SU-DHL-6 (cell line): ENCODE data around the gene L2HGDH.

Experiments
- H2AFZ ChIP-seq: fragments of 200-600 bp; sonication (generic); 2 replicates; pipeline ENCODE4 v1.6.1; 2014; ENCODE audit warnings: low read depth, mild to moderate bottlenecking, moderate library complexity, mixed read lengths, antibody characterized with exemption, low read length; ENCODE audit not compliant: severe bottlenecking
- H3F3A ChIP-seq: fragments of 200-600 bp; shearing (Covaris generic); 2 replicates; pipeline ENCODE4 v1.6.0; 2016; ENCODE audit warnings: antibody characterized with exemption, mild to moderate bottlenecking; ENCODE audit not compliant: insufficient read depth
- H3K27ac ChIP-seq: fragments of 200-600 bp; sonication (generic); 2 replicates; pipeline ENCODE4 v1.5.1; 2016; ENCODE audit warnings: low read depth, mild to moderate bottlenecking, low read length, moderate library complexity, mixed read lengths
- H3K27me3 ChIP-seq: fragments of 200-600 bp; sonication (generic), shearing (Covaris generic); 2 replicates; pipeline ENCODE4 v1.6.0; 2014; ENCODE audit warnings: mild to moderate bottlenecking, low read length
- H3K36me3 ChIP-seq: fragments of 200-600 bp; sonication (generic); 2 replicates; pipeline ENCODE4 v1.6.1; 2014; ENCODE audit warnings: mild to moderate bottlenecking, low read length, mixed read lengths
- H3K4me2 ChIP-seq: fragments of 300-600, 200-600 bp; shearing (Covaris generic), sonication (generic); 2 replicates; pipeline ENCODE4 v1.6.0; 2014; ENCODE audit warnings: low read length, low read depth, mild to moderate bottlenecking; ENCODE audit not compliant: poor library complexity, severe bottlenecking
- H3K4me3 ChIP-seq: fragments of 200-600 bp; sonication (generic); 2 replicates; pipeline ENCODE4 v1.5.1; 2014; ENCODE audit warnings: antibody characterized with exemption, low read length, mild to moderate bottlenecking, mixed read lengths; ENCODE audit not compliant: insufficient read depth, poor library complexity, severe bottlenecking
- H3K79me2 ChIP-seq: fragments of 200-600 bp; sonication (generic); 2 replicates; pipeline ENCODE4 v1.6.1; 2014; ENCODE audit warnings: mild to moderate bottlenecking, low read length, moderate library complexity; ENCODE audit not compliant: insufficient read depth
- H3K9ac ChIP-seq: fragments of 200-600 bp; sonication (generic); 2 replicates; pipeline ENCODE4 v1.7.0; 2014; ENCODE audit warnings: mild to moderate bottlenecking, low read length
- H3K9me2 ChIP-seq: fragments of 200-600 bp; sonication (generic); replicated peaks from 2 replicates; pipeline ENCODE4 v1.6.1; 2014; ENCODE audit warnings: low read length; ENCODE audit not compliant: insufficient read depth
- H3K9me3 ChIP-seq: fragments of 200-600 bp; sonication (generic); 2 replicates; pipeline ENCODE4 v1.6.1; 2014; ENCODE audit warnings: low read length, mixed read lengths; ENCODE audit not compliant: insufficient read depth
- H4K20me1 ChIP-seq: fragments of 200-600 bp; sonication (generic); 2 replicates; pipeline ENCODE4 v1.6.1; 2014; ENCODE audit warnings: low read depth, mild to moderate bottlenecking, antibody characterized with exemption, low read length, moderate library complexity, mixed read lengths
- EZH2phosphoT487 ChIP-seq: fragments of 200-600 bp; sonication (generic), shearing (Covaris generic); conservative IDR thresholded peaks from 2 replicates; pipeline ENCODE4 v1.6.1; 2018; ENCODE audit warnings: mild to moderate bottlenecking, antibody characterized with exemption, low read length, moderate library complexity, mixed read lengths
- TF ChIP-seq, protein P1 (sequence below): fragments of 200-600 bp; sonication (generic); IDR thresholded peaks from one replicate; pipeline ENCODE4 v1.5.1; 2017; ENCODE audit warnings: antibody characterized with exemption, mild to moderate bottlenecking, low read length, moderate library complexity; ENCODE audit not compliant: insufficient read depth, poor library complexity, severe bottlenecking

L2HGDH gene

DNA sequence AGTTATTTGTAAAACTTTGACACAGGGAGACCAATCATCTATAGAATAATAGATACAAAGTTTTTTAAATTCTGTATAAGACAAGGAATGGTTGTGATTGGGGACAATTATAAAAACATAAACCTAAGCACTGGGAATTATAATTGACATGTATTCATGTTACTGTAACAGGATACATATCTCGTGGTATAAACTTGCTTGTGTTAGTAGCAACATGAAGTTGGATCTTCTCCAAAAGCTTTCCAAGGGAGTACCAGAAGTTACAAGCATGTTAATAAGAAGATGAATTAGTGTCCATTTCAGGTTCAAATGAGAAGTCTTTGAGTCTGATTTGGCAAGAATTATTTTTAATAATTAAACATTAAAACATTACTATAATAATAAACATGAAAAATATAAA is 42.5 kb upstream of the L2HGDH start:
- no peak for TF ChIP-seq EZH2phosphoT487
- TF ChIP-seq, protein P1, sequence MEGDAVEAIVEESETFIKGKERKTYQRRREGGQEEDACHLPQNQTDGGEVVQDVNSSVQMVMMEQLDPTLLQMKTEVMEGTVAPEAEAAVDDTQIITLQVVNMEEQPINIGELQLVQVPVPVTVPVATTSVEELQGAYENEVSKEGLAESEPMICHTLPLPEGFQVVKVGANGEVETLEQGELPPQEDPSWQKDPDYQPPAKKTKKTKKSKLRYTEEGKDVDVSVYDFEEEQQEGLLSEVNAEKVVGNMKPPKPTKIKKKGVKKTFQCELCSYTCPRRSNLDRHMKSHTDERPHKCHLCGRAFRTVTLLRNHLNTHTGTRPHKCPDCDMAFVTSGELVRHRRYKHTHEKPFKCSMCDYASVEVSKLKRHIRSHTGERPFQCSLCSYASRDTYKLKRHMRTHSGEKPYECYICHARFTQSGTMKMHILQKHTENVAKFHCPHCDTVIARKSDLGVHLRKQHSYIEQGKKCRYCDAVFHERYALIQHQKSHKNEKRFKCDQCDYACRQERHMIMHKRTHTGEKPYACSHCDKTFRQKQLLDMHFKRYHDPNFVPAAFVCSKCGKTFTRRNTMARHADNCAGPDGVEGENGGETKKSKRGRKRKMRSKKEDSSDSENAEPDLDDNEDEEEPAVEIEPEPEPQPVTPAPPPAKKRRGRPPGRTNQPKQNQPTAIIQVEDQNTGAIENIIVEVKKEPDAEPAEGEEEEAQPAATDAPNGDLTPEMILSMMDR, result no peak
- H3F3A ChIP-seq, result no peaks in the 10 kb centered on the region
- no peak overlapping the region for H3K9ac ChIP-seq
- H3K79me2 ChIP-seq, result no peaks in the 10 kb centered on the region
- H2AFZ ChIP-seq, result no peak overlapping the region
- no peak overlapping the region for H3K4me2 ChIP-seq
- no peak overlapping the region for H3K27ac ChIP-seq
- H3K4me3 ChIP-seq, result no peak overlapping the region
- H3K9me2 ChIP-seq, result no peaks in the 10 kb centered on the region
- H4K20me1 ChIP-seq, result no peaks in the 10 kb centered on the region
- no peaks in the 10 kb centered on the region for H3K9me3 ChIP-seq
- H3K36me3 ChIP-seq, result no peaks in the 10 kb centered on the region
- no peaks in the 10 kb centered on the region for H3K27me3 ChIP-seq

GRCh38 chr14:50353126-50353525 is 41.1 kb upstream of the L2HGDH start:
- H4K20me1 ChIP-seq, result no peaks in the 10 kb centered on the region
- no peaks in the 10 kb centered on the region for H3K79me2 ChIP-seq
- no peak for TF ChIP-seq EZH2phosphoT487
- TF ChIP-seq, protein P1, result no peak
- no peaks in the 10 kb centered on the region for H3K9me3 ChIP-seq
- no peaks in the 10 kb centered on the region for H3K36me3 ChIP-seq
- H3F3A ChIP-seq, result no peaks in the 10 kb centered on the region
- no peak overlapping the region for H3K9ac ChIP-seq
- H3K4me2 ChIP-seq, result no peak overlapping the region
- H3K27ac ChIP-seq, result no peak overlapping the region
- no peak overlapping the region for H3K4me3 ChIP-seq
- no peak overlapping the region for H2AFZ ChIP-seq
- no peaks in the 10 kb centered on the region for H3K27me3 ChIP-seq
- H3K9me2 ChIP-seq, result no peaks in the 10 kb centered on the region

GRCh38 chr14:50352584-50352983 is 40.6 kb upstream of the L2HGDH start:
- H3K36me3 ChIP-seq, result no peaks in the 10 kb centered on the region
- no peak overlapping the region for H3K4me3 ChIP-seq
- no peaks in the 10 kb centered on the region for H4K20me1 ChIP-seq
- H3K27ac ChIP-seq, result no peak overlapping the region
- no peaks in the 10 kb centered on the region for H3F3A ChIP-seq
- H3K4me2 ChIP-seq, result no peak overlapping the region
- no peaks in the 10 kb centered on the region for H3K79me2 ChIP-seq
- TF ChIP-seq, protein P1, result no peak
- TF ChIP-seq EZH2phosphoT487, result no peak
- no peak overlapping the region for H2AFZ ChIP-seq
- H3K9me3 ChIP-seq, result no peaks in the 10 kb centered on the region
- no peak overlapping the region for H3K9ac ChIP-seq
- no peaks in the 10 kb centered on the region for H3K9me2 ChIP-seq
- no peaks in the 10 kb centered on the region for H3K27me3 ChIP-seq
